HepG2 (cell line): ENCODE measurements around the gene BTG4. TPM values are rescaled to one million over a fixed set of nuclear protein-coding genes. Genes with fewer than 3 reads are reported as not detected.

Source experiments
- ATAC-seq: fragments of 200-7000 bp; cut with Tn5 transposase; 3 replicates; pipeline ENCODE4 v1.9.1; 2020; ENCODE audit warnings: mild to moderate bottlenecking, moderate library complexity
- BruUV-seq: library from RNA; stranded (reverse); fragments of 400-500 nt; replicated peaks from 2 replicates; lab custom pipeline; 2021; lab: Mats Ljungman, UMichigan
- CTCF ChIA-PET: fragments of 300-600 bp; formaldehyde crosslinking; extraction: SDS; loops from one replicate; lab custom pipeline; 2021; ENCODE audit warnings: low total read pairs, inconsistent platforms, low intra/inter-chr PET ratio; lab: Yijun Ruan, JAX
- POLR2A ChIA-PET: fragments of 350-600 bp; sonication (Branson Sonifier 250); formaldehyde crosslinking; loops from one replicate; lab custom pipeline; 2020; ENCODE audit warnings: antibody characterized with exemption, inconsistent platforms; lab: Yijun Ruan, JAX
- DNase-seq: peaks from one replicate; pipeline ENCODE4 v3.0.0-alpha.2; 2015; ENCODE audit warnings: low spot score
- FAIRE-seq: peaks from 3 replicates; lab custom pipeline; 2011; peaks lifted over from hg19 to GRCh38; lab: Jason Lieb, UNC
- H2AFZ ChIP-seq: one replicate; pipeline ENCODE4 v1.6.1; 2011; ENCODE audit warnings: low read length, inconsistent platforms
- H3K27ac ChIP-seq: fragments of 300-600 bp; 3 replicates; pipeline ENCODE4 v1.8.0; 2011; ENCODE audit warnings: mixed run types, mild to moderate bottlenecking, mixed read lengths, low read length, inconsistent platforms; ENCODE audit not compliant: insufficient read depth; ENCODE audit errors: extremely low read length
- H3K27me3 ChIP-seq, 2 experiments: fragments of 200-600 bp in 1 of 2; 2 replicates in 1 of 2; 3 replicates in 1 of 2; pipeline versions ENCODE4 v1.6.0 to v1.8.0; 2011; ENCODE audit warnings: low read length in 2 of 2, mild to moderate bottlenecking in 2 of 2, moderate library complexity in 2 of 2, inconsistent platforms in 1 of 2; ENCODE audit not compliant: insufficient read depth in 2 of 2, control insufficient read depth in 1 of 2
- H3K36me3 ChIP-seq, 2 experiments: fragments of 200-600 bp in 1 of 2; replicated peaks in 1 of 2; 2 replicates in 1 of 2; 3 replicates in 1 of 2; pipeline versions ENCODE4 v1.5.1 to v1.8.0; 2011; ENCODE audit warnings: low read length in 2 of 2, inconsistent platforms in 1 of 2; ENCODE audit not compliant: insufficient read depth in 2 of 2, control insufficient read depth in 1 of 2
- H3K4me1 ChIP-seq: 2 replicates; pipeline ENCODE4 v1.5.1; 2012; ENCODE audit warnings: low read length, inconsistent platforms; ENCODE audit not compliant: insufficient read depth
- H3K4me2 ChIP-seq: 2 replicates; pipeline ENCODE4 v1.6.0; 2011; ENCODE audit warnings: low read depth, low read length, inconsistent platforms
- H3K4me3 ChIP-seq, 3 experiments: fragments of 200-600 bp in 1 of 3; sonication (generic), shearing (Covaris generic) in 1 of 3; replicated peaks in 1 of 3; 2 replicates each; pipeline ENCODE4 v1.5.1; 2011 to 2016; ENCODE audit warnings: low read length in 3 of 3, inconsistent platforms in 2 of 3, low read depth in 2 of 3, mild to moderate bottlenecking in 2 of 3, control low read depth in 1 of 3, mixed read lengths in 1 of 3; ENCODE audit not compliant: insufficient read depth in 1 of 3
- H3K79me2 ChIP-seq: one replicate; pipeline ENCODE4 v1.6.1; 2011; ENCODE audit warnings: low read length, inconsistent platforms; ENCODE audit not compliant: insufficient read depth
- H3K9ac ChIP-seq: 2 replicates; pipeline ENCODE4 v1.6.0; 2011; ENCODE audit warnings: mild to moderate bottlenecking, low read depth, low read length, inconsistent platforms; ENCODE audit not compliant: insufficient read depth
- H3K9me3 ChIP-seq: 2 replicates; pipeline ENCODE4 v1.5.1; 2012; ENCODE audit warnings: mild to moderate bottlenecking, low read length
- H4K20me1 ChIP-seq: 2 replicates; pipeline ENCODE4 v1.6.0; 2011; ENCODE audit warnings: inconsistent platforms, mild to moderate bottlenecking, low read length, moderate library complexity; ENCODE audit not compliant: insufficient read depth
- AHDC1 ChIP-seq: sonication (generic); formaldehyde crosslinking; IDR thresholded peaks from 2 replicates; pipeline ENCODE4 v1.5.1; 2020; ENCODE audit warnings: mild to moderate bottlenecking, missing genetic modification reagents, borderline replicate concordance
- GTF2F1 ChIP-seq: fragments of 150-350 bp; IDR thresholded peaks from 2 replicates; pipeline ENCODE4 v1.6.1; 2014; ENCODE audit warnings: low read length
- HNRNPL ChIP-seq: fragments of 200-400 bp; formaldehyde crosslinking; IDR thresholded peaks from 2 replicates; pipeline ENCODE4 v1.6.1; 2017; ENCODE audit warnings: mild to moderate bottlenecking, low read depth, low read length
- KAT7 ChIP-seq: IDR thresholded peaks from 2 replicates; pipeline ENCODE4 v1.6.1; 2018; ENCODE audit warnings: borderline replicate concordance, missing compliant biosample characterization
- REXO4 ChIP-seq: sonication (generic); formaldehyde crosslinking; IDR thresholded peaks from 2 replicates; pipeline ENCODE4 v1.8.0; 2022; ENCODE audit warnings: missing genetic modification reagents, mild to moderate bottlenecking, borderline replicate concordance
- RNF2 ChIP-seq: fragments of 450-650 bp; conservative IDR thresholded peaks from 2 replicates; pipeline ENCODE4 v1.6.1; 2016; ENCODE audit warnings: low read depth
- RXRB ChIP-seq: IDR thresholded peaks from 2 replicates; pipeline ENCODE4 v1.6.1; 2016; ENCODE audit warnings: borderline replicate concordance, missing genetic modification reagents, missing compliant biosample characterization
- TERF1 ChIP-seq: sonication (generic); formaldehyde crosslinking; IDR thresholded peaks from 2 replicates; pipeline ENCODE4 v1.8.0; 2022; ENCODE audit warnings: mild to moderate bottlenecking, missing genetic modification reagents, moderate library complexity
- WGBS: methylation state at CpG from one replicate; pipeline ENCODE4 v1.1.6; 2017; ENCODE audit warnings: low lambda C conversion rate; 5-methylcytosine and 5-hydroxymethylcytosine counted together
- in situ Hi-C: cut with HindIII; loops from 2 replicates; pipeline ENCODE4 v1.10.0; 2017; ENCODE audit warnings: low pct_unique_long_range_greater_than_20kb; ENCODE audit not compliant: extremely low pct_ligation_motif_present
- intact Hi-C: fragments of 100-400 bp; cut with micrococcal nuclease; formaldehyde crosslinking; loops from one replicate; pipeline ENCODE4 v1.10.0; 2022; ENCODE audit not compliant: unreplicated experiment
- polyA plus RNA-seq, 8 experiments: library from polyadenylated mRNA; depleted of rRNA in 3 of 8; stranded (reverse) in 7 of 8; unstranded in 1 of 8; fragments of >200 nt; fragmentation: Illumina TruSeq in 4 of 8; extraction: Trizol in 4 of 8; gene quantifications; 2 replicates each; pipeline versions ENCODE4 v1.2.1 to v1.2.3, GENCODE V29; 2011 to 2016; ENCODE audit warnings: low read depth in 4 of 8, missing spikeins in 1 of 8, mixed read lengths in 1 of 8; ENCODE audit not compliant: insufficient read depth in 1 of 8
- total RNA-seq, 5 experiments: library from RNA; depleted of rRNA; stranded (reverse); fragments of >200 nt; fragmentation: Illumina TruSeq; extraction: Trizol; gene quantifications; 2 replicates each; pipeline ENCODE4 v1.2.3, GENCODE V29; 2016; ENCODE audit warnings: low read depth in 1 of 5

Gene BTG4
- total and polyA plus RNA-seq, 2 of the 13 experiments (the other 11 are each of a cell fraction or from before 2014, with no cell fraction given): not detected

- H3K9ac ChIP-seq: no peak overlapping the region
- BruUV-seq: no TSS peak
- no peaks in the 10 kb centered on the region for H4K20me1 ChIP-seq
- no peaks in the 10 kb centered on the region for H3K9me3 ChIP-seq
- ChIA-PET CTCF (no interaction called here), POLR2A (no interaction called here)
- H2AFZ ChIP-seq: no peak overlapping the region
- H3K4me2 ChIP-seq: no peak overlapping the region
- no peaks in the 10 kb centered on the region for H3K79me2 ChIP-seq
- no peak for FAIRE-seq
- no peaks in the 10 kb centered on the region for H3K36me3 ChIP-seq
- no peaks in the 10 kb centered on the region for H3K4me1 ChIP-seq
- H3K27me3 ChIP-seq: 0 out of 5 replicates have a peak, but pooled peaks cover 0 to 5% of the 10 kb centered on the region in 2 experiments
- no peak for DNase-seq
- no peak for ATAC-seq
- 0% methylated on average over 1 of the region's 1 CpG for WGBS
- in situ Hi-C loops (no loop called here), intact Hi-C loops (no loop called here)
- no peak for TF ChIP-seq GTF2F1
- no peak for TF ChIP-seq AHDC1 (CRISPR knock-in tag)
- no peak for TF ChIP-seq TERF1 (CRISPR knock-in tag)
- TF ChIP-seq RXRB: no peak
- no peak for TF ChIP-seq KAT7 (CRISPR knock-in tag)
- TF ChIP-seq HNRNPL: no peak
- TF ChIP-seq REXO4 (CRISPR knock-in tag): no peak
- no peak for TF ChIP-seq RNF2
- no peak overlapping the region for H3K4me3 ChIP-seq
- no peak overlapping the region for H3K27ac ChIP-seq
These were observed 18.1 kb downstream of the BTG4 start for GRCh38 chr11:111494040-111494439.
